GM13977 (cell line): ENCODE data around the gene HOXB13.

Experiments
- DNase-seq: peaks from one replicate; pipeline ENCODE4 v3.0.0; 2012; ENCODE audit warnings: low spot score
- CTCF ChIP-seq: IDR thresholded peaks from 2 replicates; pipeline ENCODE4 v1.5.1; 2012; ENCODE audit warnings: mild to moderate bottlenecking, control low read depth; ENCODE audit not compliant: insufficient read depth; ENCODE audit errors: extremely low read depth, missing control alignments
- in situ Hi-C: fragments of 300-500 bp; cut with MboI; formaldehyde crosslinking; loops from one replicate; pipeline ENCODE4 v1.12.0; 2022; ENCODE audit warnings: low sequenced_read_pairs, low pct_unique_long_range_greater_than_20kb, mixed read lengths, inconsistent platforms; ENCODE audit not compliant: unreplicated experiment

HOXB13 gene

DNA sequence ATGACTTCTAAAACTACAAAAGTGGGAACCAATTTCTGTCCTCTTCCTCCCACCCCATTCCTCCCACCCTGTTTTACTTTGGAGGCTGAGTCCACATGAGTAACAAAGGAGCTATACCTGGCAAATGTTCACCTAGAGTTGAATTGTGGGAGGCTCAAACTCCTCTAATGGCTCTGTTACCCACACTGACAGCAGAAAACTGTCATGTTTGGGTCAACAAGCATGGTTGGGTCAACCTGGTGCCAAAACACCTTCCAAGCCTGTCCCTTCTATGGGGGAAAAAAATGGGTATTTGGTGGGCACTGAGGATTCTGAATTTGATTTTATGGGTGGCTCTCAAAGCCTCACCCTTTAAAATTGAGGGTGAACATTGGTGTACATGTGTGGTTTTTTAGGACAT lies 12.0 kb upstream of the HOXB13 start:
- in situ Hi-C loops = no loop called here
- TF ChIP-seq CTCF = no peak
- no peak for DNase-seq

DNA sequence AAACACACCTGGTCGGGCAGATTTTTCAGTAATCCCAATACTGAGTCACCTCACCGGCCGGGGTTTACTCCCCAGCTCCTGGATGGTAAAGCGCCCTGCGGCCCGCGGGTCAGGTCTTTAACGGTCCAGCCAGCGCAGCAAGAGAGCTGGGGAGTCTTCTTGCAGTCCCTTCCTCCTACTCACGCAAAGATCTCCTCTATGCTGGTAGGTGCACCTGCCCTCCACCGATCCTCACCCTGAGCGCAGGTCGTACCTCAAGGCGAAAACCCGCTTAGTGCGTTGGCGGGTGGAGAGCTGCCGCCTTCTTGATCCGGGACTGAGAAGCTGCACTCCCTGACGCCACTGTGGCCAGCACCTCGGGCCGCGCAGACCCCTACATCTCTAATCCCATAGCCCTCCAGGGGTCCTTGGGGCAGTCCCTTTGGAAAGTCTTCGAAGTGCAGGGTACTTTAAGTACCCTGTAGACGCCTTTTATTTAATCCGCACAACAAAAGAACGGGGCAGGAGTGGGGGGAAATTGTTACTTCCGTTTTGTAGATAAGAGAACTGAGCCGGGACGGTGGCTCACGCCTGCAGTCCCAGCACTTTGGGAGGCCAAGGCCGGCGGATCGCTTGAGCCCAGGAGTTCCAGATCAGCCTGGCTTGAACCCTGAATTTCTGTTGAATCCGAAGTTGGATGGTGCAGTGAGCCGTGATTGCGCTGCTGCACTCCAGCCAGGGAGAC lies 10.4 kb upstream of the HOXB13 start:
- no peak for DNase-seq
- in situ Hi-C loops = no loop called here
- TF ChIP-seq CTCF = no peak

- TF ChIP-seq CTCF = no peak
- in situ Hi-C loops = no loop called here
- DNase-seq = no peak
These were observed 9.9 kb upstream of the HOXB13 start for GRCh38 chr17:48738424-48738802.

GRCh38 chr17:48737330-48738043 lies 8.9 kb upstream of the HOXB13 start:
- in situ Hi-C loops = no loop called here
- TF ChIP-seq CTCF = no peak
- no peak for DNase-seq

GRCh38 chr17:48735062-48735351 lies 6.5 kb upstream of the HOXB13 start:
- no peak for TF ChIP-seq CTCF
- in situ Hi-C loops = no loop called here
- DNase-seq = no peak

DNA sequence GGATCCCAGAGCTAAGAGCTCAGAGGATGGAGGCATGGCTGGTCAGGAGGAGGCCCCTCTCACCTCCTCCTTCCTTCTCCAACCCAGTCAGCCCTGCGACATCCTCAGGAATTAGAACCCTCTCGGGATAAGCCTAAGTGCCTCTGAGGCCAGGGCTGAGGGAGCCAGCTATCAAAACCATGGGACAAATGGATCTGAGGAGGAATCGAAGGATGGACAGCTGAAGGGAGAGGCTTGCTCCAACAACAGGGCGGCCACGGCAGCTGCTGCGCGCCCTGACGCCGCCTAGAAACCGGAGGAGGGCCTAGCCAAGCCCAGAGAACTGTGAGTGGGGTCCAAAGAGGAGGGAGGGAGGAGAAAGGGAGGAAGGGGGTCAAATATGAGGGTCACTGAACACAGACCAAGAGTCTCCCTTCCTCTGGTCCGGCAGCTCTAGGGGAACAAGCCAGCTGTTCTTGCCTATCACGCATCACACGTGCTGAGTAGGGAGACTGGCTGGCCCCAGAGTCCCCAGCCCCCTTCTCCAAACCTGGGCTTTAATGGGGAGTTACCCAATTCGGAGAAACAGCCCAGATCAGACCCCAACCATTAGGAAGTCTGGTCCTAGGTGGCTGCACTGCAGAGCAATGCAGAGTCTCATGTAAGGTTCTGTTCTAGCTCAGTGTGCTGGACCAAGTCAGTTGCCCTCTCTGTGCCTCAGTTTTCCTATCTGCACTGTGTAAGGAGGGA lies 5.9 kb upstream of the HOXB13 start:
- TF ChIP-seq CTCF = no peak
- DNase-seq = no peak
- in situ Hi-C loops = no loop called here
